ENCODE measurements around the gene GPR156. TPM values are rescaled to one million over a fixed set of nuclear protein-coding genes. Genes with fewer than 3 reads are reported as not detected.

The GPR156 gene
- total RNA-seq, 2 donors from 2014 or later = 1.1 to 1.2 TPM

- H3K27ac ChIP-seq (ENCODE audit: low read depth, low read length) = no peak overlapping the region
- H3K27me3 Mint-ChIP-seq (ENCODE audit: insufficient read depth) = no peaks in the 10 kb centered on the region
- DNase-seq = no peak
- H3K9me3 ChIP-seq (ENCODE audit: control insufficient read depth, low read length) = no peaks in the 10 kb centered on the region
- H3K4me3 Mint-ChIP-seq = no peak overlapping the region
- no peaks in the 10 kb centered on the region for H3K27me3 ChIP-seq (ENCODE audit: control insufficient read depth, insufficient read depth, low read length, poor library complexity, severe bottlenecking)
- no peak overlapping the region for H3K27ac Mint-ChIP-seq
- WGBS, 2 experiments (ENCODE audit: insufficient coverage in 1 of 2, insufficient read length in 1 of 2) = 96 to 98% methylated on average over 8 to 52 of the region's 52 CpGs
- H3K9me3 Mint-ChIP-seq = peaks cover 7% of the 10 kb centered on the region
- no peaks in the 10 kb centered on the region for H3K4me1 ChIP-seq (ENCODE audit: control insufficient read depth, insufficient read depth, low read length)
- H3K4me1 Mint-ChIP-seq = peaks cover under 1% of the 10 kb centered on the region
- no peak overlapping the region for H3K9ac ChIP-seq (ENCODE audit: extremely low read depth, low read length, poor library complexity, severe bottlenecking)
- H3K4me3 ChIP-seq (ENCODE audit: low read length) = no peak overlapping the region
- no peak for TF ChIP-seq CTCF (conservative IDR thresholded peaks at IDR 0.05)
- H3K36me3 Mint-ChIP-seq (ENCODE audit: low read depth) = no peaks in the 10 kb centered on the region
- H3K36me3 ChIP-seq (ENCODE audit: control insufficient read depth, insufficient read depth, low read length) = no peaks in the 10 kb centered on the region
Measured at GRCh38 chr3:120140098-120140742, 144.8 kb downstream of the GPR156 start.

- H3K36me3 Mint-ChIP-seq (ENCODE audit: low read depth) = no peaks in the 10 kb centered on the region
- H3K9ac ChIP-seq (ENCODE audit: extremely low read depth, low read length, poor library complexity, severe bottlenecking) = no peak overlapping the region
Measured at GRCh38 chr3:120139140-120139539, 145.9 kb downstream of the GPR156 start.

GRCh38 chr3:120137548-120137947, 147.5 kb downstream of the GPR156 start:
- no peaks in the 10 kb centered on the region for H3K36me3 ChIP-seq (ENCODE audit: control insufficient read depth, insufficient read depth, low read length)
- H3K27me3 Mint-ChIP-seq (ENCODE audit: insufficient read depth) = no peaks in the 10 kb centered on the region
- no peaks in the 10 kb centered on the region for H3K4me1 Mint-ChIP-seq
- no peak overlapping the region for H3K9ac ChIP-seq (ENCODE audit: extremely low read depth, low read length, poor library complexity, severe bottlenecking)
- H3K36me3 Mint-ChIP-seq (ENCODE audit: low read depth) = no peaks in the 10 kb centered on the region
- no peaks in the 10 kb centered on the region for H3K4me1 ChIP-seq (ENCODE audit: control insufficient read depth, insufficient read depth, low read length)
- H3K4me3 Mint-ChIP-seq = no peak overlapping the region
- 74 to 83% methylated on average over 1 of the region's 2 CpGs for WGBS, 2 experiments (ENCODE audit: insufficient coverage in 1 of 2, insufficient read length in 1 of 2)
- no peak overlapping the region for H3K27ac Mint-ChIP-seq
- no peak overlapping the region for H3K4me3 ChIP-seq (ENCODE audit: low read length)
- no peaks in the 10 kb centered on the region for H3K9me3 ChIP-seq (ENCODE audit: control insufficient read depth, low read length)
- TF ChIP-seq CTCF (conservative IDR thresholded peaks at IDR 0.05) = peak; percentile 27
- peaks cover 7% of the 10 kb centered on the region for H3K9me3 Mint-ChIP-seq
- no peak for DNase-seq
- no peaks in the 10 kb centered on the region for H3K27me3 ChIP-seq (ENCODE audit: control insufficient read depth, insufficient read depth, low read length, poor library complexity, severe bottlenecking)
- no peak overlapping the region for H3K27ac ChIP-seq (ENCODE audit: low read depth, low read length)

More at GRCh38 chr3:120139140-120139539, 145.9 kb downstream of the GPR156 start:
- TF ChIP-seq CTCF (conservative IDR thresholded peaks at IDR 0.05) = no peak
- no peak overlapping the region for H3K27ac Mint-ChIP-seq
- no peaks in the 10 kb centered on the region for H3K36me3 ChIP-seq (ENCODE audit: control insufficient read depth, insufficient read depth, low read length)
- H3K4me3 ChIP-seq (ENCODE audit: low read length) = no peak overlapping the region
- WGBS, 2 experiments (ENCODE audit: insufficient coverage in 1 of 2, insufficient read length in 1 of 2) = 80 to 92% methylated on average over 1 to 4 of the region's 4 CpGs
- no peaks in the 10 kb centered on the region for H3K27me3 Mint-ChIP-seq (ENCODE audit: insufficient read depth)
- H3K4me1 ChIP-seq (ENCODE audit: control insufficient read depth, insufficient read depth, low read length) = no peaks in the 10 kb centered on the region
- H3K27ac ChIP-seq (ENCODE audit: low read depth, low read length) = no peak overlapping the region
- H3K9me3 Mint-ChIP-seq = peaks cover 7% of the 10 kb centered on the region
- no peaks in the 10 kb centered on the region for H3K27me3 ChIP-seq (ENCODE audit: control insufficient read depth, insufficient read depth, low read length, poor library complexity, severe bottlenecking)
- no peaks in the 10 kb centered on the region for H3K9me3 ChIP-seq (ENCODE audit: control insufficient read depth, low read length)
- H3K4me1 Mint-ChIP-seq = no peaks in the 10 kb centered on the region
- DNase-seq = no peak
- no peak overlapping the region for H3K4me3 Mint-ChIP-seq

Data from endodermal cell (in vitro differentiated cells).